GM19397 (cell line): ENCODE data around the gene LFNG.
A peak's percentile ranks its signal among the peaks of the same experiment; 100 is the strongest.
"Not testable (repeated sequence)": the region's sequence is repeated elsewhere in the genome, so short reads cannot be mapped to it uniquely, and the experiment has no call there.

Experiments used
- ATAC-seq: cut with Tn5 transposase; IDR thresholded peaks from one replicate; pipeline ENCODE4 v1.9.1; 2021; ENCODE audit warnings: mild to moderate bottlenecking, moderate library complexity; ENCODE audit not compliant: unreplicated experiment

Gene LFNG

GRCh38 chr7:2529161-2530070 is 9.8 kb downstream of the LFNG start:
- peak; percentile 56 for ATAC-seq

- ATAC-seq, result no peak
Measured at GRCh38 chr7:2530071-2530987, 10.8 kb downstream of the LFNG start.

- not testable (repeated sequence) for ATAC-seq
Measured at GRCh38 chr7:2530994-2531795, 11.6 kb downstream of the LFNG start.

- not testable (repeated sequence) for ATAC-seq
Measured at GRCh38 chr7:2531796-2532110, 12.2 kb downstream of the LFNG start.

- not testable (repeated sequence) for ATAC-seq
Measured at GRCh38 chr7:2532199-2532772, 12.7 kb downstream of the LFNG start.

- ATAC-seq, result not testable (repeated sequence)
Measured at GRCh38 chr7:2532816-2533215, 13.2 kb downstream of the LFNG start.

GRCh38 chr7:2533566-2533965 is 14.0 kb downstream of the LFNG start:
- ATAC-seq, result not testable (repeated sequence)

GRCh38 chr7:2534214-2534613 is 14.6 kb downstream of the LFNG start:
- ATAC-seq, result not testable (repeated sequence)

- ATAC-seq, result not testable (repeated sequence)
Measured at GRCh38 chr7:2535872-2536627, 16.5 kb downstream of the LFNG start.

- no peak for ATAC-seq
Measured at GRCh38 chr7:2537981-2538851, 18.6 kb downstream of the LFNG start.

- ATAC-seq, result no peak
Measured at GRCh38 chr7:2539031-2539911, 19.7 kb downstream of the LFNG start.

GRCh38 chr7:2540133-2540532 is 20.6 kb downstream of the LFNG start:
- no peak for ATAC-seq

- no peak for ATAC-seq
Measured at GRCh38 chr7:2540641-2541051, 21.1 kb downstream of the LFNG start.

- ATAC-seq, result no peak
Measured at GRCh38 chr7:2541291-2542010, 21.9 kb downstream of the LFNG start.

- ATAC-seq, result no peak
Measured at GRCh38 chr7:2542011-2542915, 22.7 kb downstream of the LFNG start.
